ENCODE results near the gene TAF4B.

GRCh38 chr18:26425148-26425531 is 198.9 kb downstream of the TAF4B start:
- TF ChIP-seq, protein P1, sequence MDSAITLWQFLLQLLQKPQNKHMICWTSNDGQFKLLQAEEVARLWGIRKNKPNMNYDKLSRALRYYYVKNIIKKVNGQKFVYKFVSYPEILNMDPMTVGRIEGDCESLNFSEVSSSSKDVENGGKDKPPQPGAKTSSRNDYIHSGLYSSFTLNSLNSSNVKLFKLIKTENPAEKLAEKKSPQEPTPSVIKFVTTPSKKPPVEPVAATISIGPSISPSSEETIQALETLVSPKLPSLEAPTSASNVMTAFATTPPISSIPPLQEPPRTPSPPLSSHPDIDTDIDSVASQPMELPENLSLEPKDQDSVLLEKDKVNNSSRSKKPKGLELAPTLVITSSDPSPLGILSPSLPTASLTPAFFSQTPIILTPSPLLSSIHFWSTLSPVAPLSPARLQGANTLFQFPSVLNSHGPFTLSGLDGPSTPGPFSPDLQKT (IDR thresholded peaks at IDR 0.05; ENCODE audit: borderline replicate concordance, low read depth, low read length): no peak
- TF ChIP-seq ZNF624 (tag by site-specific recombination; IDR thresholded peaks at IDR 0.05) (no peak), ZNF558 (tag by site-specific recombination; IDR thresholded peaks at IDR 0.05) (no peak), ZNF449 (tag by site-specific recombination; IDR thresholded peaks at IDR 0.05) (no peak), ZNF112 (tag by site-specific recombination; IDR thresholded peaks at IDR 0.05) (no peak), MZF1 (tag by site-specific recombination; IDR thresholded peaks at IDR 0.05; ENCODE audit: borderline replicate concordance) (no peak), HOXA7 (CRISPR knock-in tag; IDR thresholded peaks at IDR 0.05; ENCODE audit: borderline replicate concordance) (no peak), ZNF184 (tag by site-specific recombination; IDR thresholded peaks at IDR 0.05) (no peak), ZNF830 (tag by site-specific recombination; IDR thresholded peaks at IDR 0.05; ENCODE audit: low read depth) (no peak)
- TF ChIP-seq, protein P2, sequence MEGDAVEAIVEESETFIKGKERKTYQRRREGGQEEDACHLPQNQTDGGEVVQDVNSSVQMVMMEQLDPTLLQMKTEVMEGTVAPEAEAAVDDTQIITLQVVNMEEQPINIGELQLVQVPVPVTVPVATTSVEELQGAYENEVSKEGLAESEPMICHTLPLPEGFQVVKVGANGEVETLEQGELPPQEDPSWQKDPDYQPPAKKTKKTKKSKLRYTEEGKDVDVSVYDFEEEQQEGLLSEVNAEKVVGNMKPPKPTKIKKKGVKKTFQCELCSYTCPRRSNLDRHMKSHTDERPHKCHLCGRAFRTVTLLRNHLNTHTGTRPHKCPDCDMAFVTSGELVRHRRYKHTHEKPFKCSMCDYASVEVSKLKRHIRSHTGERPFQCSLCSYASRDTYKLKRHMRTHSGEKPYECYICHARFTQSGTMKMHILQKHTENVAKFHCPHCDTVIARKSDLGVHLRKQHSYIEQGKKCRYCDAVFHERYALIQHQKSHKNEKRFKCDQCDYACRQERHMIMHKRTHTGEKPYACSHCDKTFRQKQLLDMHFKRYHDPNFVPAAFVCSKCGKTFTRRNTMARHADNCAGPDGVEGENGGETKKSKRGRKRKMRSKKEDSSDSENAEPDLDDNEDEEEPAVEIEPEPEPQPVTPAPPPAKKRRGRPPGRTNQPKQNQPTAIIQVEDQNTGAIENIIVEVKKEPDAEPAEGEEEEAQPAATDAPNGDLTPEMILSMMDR (tag by site-specific recombination; IDR thresholded peaks at IDR 0.05): no peak
- TF ChIP-seq, protein P3, sequence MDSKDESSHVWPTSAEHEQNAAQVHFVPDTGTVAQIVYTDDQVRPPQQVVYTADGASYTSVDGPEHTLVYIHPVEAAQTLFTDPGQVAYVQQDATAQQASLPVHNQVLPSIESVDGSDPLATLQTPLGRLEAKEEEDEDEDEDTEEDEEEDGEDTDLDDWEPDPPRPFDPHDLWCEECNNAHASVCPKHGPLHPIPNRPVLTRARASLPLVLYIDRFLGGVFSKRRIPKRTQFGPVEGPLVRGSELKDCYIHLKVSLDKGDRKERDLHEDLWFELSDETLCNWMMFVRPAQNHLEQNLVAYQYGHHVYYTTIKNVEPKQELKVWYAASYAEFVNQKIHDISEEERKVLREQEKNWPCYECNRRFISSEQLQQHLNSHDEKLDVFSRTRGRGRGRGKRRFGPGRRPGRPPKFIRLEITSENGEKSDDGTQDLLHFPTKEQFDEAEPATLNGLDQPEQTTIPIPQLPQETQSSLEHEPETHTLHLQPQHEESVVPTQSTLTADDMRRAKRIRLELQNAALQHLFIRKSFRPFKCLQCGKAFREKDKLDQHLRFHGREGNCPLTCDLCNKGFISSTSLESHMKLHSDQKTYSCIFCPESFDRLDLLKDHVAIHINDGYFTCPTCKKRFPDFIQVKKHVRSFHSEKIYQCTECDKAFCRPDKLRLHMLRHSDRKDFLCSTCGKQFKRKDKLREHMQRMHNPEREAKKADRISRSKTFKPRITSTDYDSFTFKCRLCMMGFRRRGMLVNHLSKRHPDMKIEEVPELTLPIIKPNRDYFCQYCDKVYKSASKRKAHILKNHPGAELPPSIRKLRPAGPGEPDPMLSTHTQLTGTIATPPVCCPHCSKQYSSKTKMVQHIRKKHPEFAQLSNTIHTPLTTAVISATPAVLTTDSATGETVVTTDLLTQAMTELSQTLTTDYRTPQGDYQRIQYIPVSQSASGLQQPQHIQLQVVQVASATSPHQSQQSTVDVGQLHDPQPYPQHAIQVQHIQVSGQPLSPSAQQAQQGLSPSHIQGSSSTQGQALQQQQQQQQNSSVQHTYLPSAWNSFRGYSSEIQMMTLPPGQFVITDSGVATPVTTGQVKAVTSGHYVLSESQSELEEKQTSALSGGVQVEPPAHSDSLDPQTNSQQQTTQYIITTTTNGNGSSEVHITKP (tag by site-specific recombination; IDR thresholded peaks at IDR 0.05): no peak
- TF ChIP-seq, protein P4, sequence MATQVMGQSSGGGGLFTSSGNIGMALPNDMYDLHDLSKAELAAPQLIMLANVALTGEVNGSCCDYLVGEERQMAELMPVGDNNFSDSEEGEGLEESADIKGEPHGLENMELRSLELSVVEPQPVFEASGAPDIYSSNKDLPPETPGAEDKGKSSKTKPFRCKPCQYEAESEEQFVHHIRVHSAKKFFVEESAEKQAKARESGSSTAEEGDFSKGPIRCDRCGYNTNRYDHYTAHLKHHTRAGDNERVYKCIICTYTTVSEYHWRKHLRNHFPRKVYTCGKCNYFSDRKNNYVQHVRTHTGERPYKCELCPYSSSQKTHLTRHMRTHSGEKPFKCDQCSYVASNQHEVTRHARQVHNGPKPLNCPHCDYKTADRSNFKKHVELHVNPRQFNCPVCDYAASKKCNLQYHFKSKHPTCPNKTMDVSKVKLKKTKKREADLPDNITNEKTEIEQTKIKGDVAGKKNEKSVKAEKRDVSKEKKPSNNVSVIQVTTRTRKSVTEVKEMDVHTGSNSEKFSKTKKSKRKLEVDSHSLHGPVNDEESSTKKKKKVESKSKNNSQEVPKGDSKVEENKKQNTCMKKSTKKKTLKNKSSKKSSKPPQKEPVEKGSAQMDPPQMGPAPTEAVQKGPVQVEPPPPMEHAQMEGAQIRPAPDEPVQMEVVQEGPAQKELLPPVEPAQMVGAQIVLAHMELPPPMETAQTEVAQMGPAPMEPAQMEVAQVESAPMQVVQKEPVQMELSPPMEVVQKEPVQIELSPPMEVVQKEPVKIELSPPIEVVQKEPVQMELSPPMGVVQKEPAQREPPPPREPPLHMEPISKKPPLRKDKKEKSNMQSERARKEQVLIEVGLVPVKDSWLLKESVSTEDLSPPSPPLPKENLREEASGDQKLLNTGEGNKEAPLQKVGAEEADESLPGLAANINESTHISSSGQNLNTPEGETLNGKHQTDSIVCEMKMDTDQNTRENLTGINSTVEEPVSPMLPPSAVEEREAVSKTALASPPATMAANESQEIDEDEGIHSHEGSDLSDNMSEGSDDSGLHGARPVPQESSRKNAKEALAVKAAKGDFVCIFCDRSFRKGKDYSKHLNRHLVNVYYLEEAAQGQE (tag by site-specific recombination; IDR thresholded peaks at IDR 0.05): no peak
- TF ChIP-seq, protein P5, sequence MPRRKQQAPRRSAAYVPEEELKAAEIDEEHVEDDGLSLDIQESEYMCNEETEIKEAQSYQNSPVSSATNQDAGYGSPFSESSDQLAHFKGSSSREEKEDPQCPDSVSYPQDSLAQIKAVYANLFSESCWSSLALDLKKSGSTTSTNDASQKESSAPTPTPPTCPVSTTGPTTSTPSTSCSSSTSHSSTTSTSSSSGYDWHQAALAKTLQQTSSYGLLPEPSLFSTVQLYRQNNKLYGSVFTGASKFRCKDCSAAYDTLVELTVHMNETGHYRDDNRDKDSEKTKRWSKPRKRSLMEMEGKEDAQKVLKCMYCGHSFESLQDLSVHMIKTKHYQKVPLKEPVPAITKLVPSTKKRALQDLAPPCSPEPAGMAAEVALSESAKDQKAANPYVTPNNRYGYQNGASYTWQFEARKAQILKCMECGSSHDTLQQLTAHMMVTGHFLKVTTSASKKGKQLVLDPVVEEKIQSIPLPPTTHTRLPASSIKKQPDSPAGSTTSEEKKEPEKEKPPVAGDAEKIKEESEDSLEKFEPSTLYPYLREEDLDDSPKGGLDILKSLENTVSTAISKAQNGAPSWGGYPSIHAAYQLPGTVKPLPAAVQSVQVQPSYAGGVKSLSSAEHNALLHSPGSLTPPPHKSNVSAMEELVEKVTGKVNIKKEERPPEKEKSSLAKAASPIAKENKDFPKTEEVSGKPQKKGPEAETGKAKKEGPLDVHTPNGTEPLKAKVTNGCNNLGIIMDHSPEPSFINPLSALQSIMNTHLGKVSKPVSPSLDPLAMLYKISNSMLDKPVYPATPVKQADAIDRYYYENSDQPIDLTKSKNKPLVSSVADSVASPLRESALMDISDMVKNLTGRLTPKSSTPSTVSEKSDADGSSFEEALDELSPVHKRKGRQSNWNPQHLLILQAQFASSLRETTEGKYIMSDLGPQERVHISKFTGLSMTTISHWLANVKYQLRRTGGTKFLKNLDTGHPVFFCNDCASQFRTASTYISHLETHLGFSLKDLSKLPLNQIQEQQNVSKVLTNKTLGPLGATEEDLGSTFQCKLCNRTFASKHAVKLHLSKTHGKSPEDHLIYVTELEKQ (tag by site-specific recombination; IDR thresholded peaks at IDR 0.05; ENCODE audit: borderline replicate concordance): no peak
- TF ChIP-seq, protein P6, sequence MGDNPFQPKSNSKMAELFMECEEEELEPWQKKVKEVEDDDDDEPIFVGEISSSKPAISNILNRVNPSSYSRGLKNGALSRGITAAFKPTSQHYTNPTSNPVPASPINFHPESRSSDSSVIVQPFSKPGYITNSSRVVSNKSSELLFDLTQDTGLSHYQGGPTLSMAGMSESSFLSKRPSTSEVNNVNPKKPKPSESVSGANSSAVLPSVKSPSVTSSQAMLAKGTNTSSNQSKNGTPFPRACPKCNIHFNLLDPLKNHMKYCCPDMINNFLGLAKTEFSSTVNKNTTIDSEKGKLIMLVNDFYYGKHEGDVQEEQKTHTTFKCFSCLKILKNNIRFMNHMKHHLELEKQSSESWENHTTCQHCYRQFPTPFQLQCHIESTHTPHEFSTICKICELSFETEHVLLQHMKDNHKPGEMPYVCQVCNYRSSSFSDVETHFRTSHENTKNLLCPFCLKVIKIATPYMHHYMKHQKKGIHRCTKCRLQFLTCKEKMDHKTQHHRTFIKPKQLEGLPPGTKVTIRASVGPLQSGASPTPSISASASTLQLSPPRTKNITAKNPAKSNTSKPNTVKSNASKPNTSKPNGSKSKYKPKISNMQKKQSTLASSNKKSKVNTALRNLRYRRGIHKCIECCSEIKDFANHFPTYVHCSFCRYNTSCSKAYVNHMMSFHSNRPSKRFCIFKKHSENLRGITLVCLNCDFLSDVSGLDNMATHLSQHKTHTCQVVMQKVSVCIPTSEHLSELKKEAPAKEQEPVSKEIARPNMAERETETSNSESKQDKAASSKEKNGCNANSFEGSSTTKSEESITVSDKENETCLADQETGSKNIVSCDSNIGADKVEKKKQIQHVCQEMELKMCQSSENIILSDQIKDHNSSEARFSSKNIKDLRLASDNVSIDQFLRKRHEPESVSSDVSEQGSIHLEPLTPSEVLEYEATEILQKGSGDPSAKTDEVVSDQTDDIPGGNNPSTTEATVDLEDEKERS (tag by site-specific recombination; IDR thresholded peaks at IDR 0.05): no peak

All from HEK293 (cell line).